Transverse colon (tissue), 4 donors: ENCODE data around the gene NDUFAF2.

Experiments used
- EP300 ChIP-seq: sonication (generic); formaldehyde crosslinking; IDR thresholded peaks from one replicate; pipeline ENCODE4 v1.6.1; 2017; ENCODE audit warnings: antibody characterized with exemption, low read depth
- POLR2AphosphoS5 ChIP-seq, 3 donors: sonication (generic); formaldehyde crosslinking; IDR thresholded peaks; one replicate each; pipeline ENCODE4 v1.6.1; 2016; ENCODE audit warnings: antibody characterized with exemption in 3 of 3
- TF ChIP-seq, protein P1 (sequence below), 5 experiments: fragments of 200-600 bp in 3 of 5; fragments of 450-650 bp in 2 of 5; sonication (generic) in 3 of 5; IDR thresholded peaks; 1 replicate in 2 of 5; 2 replicates in 3 of 5; pipeline ENCODE4 v1.5.1; 2016 to 2017; ENCODE audit warnings: antibody characterized with exemption in 5 of 5, inconsistent platforms in 3 of 5, mild to moderate bottlenecking in 2 of 5, moderate library complexity in 1 of 5

DNA sequence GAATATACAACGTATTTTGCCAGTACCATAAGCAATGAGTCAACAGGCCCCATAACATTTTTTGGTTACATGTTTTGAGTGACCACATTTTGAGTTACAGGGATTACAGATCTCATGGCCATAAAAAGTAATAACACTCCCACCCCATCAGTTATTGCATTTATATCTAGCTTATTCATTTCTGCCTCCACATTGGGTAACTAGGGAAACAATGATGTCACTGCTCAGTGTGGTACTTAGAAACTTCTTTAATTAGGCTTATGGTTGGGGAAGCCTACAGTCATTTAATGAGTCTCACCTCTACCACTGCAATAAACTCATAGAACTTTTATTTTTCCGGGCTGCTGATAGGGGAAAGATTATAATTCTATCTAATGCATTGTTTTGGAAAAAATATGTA lies 257.2 kb downstream of the NDUFAF2 start:
- TF ChIP-seq, protein P1, sequence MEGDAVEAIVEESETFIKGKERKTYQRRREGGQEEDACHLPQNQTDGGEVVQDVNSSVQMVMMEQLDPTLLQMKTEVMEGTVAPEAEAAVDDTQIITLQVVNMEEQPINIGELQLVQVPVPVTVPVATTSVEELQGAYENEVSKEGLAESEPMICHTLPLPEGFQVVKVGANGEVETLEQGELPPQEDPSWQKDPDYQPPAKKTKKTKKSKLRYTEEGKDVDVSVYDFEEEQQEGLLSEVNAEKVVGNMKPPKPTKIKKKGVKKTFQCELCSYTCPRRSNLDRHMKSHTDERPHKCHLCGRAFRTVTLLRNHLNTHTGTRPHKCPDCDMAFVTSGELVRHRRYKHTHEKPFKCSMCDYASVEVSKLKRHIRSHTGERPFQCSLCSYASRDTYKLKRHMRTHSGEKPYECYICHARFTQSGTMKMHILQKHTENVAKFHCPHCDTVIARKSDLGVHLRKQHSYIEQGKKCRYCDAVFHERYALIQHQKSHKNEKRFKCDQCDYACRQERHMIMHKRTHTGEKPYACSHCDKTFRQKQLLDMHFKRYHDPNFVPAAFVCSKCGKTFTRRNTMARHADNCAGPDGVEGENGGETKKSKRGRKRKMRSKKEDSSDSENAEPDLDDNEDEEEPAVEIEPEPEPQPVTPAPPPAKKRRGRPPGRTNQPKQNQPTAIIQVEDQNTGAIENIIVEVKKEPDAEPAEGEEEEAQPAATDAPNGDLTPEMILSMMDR (IDR thresholded peaks at IDR 0.05): no peak
- no peak for TF ChIP-seq EP300
- no peak for TF ChIP-seq POLR2AphosphoS5 (IDR thresholded peaks at IDR 0.05)
